Mesenchymal stem cell (in vitro differentiated cells and primary cell): Measurements from ENCODE around the gene SPNS3.

Source experiments
- DNase-seq: peaks from one replicate; pipeline ENCODE4 v3.0.0-alpha.2; 2013
- H2AFZ ChIP-seq: one replicate; pipeline ENCODE4 v1.6.1; 2013; ENCODE audit warnings: low read depth, mild to moderate bottlenecking, control low read depth, inconsistent platforms, low read length, moderate library complexity
- H2AK5ac ChIP-seq: 2 replicates; pipeline ENCODE4 v1.6.1; 2013; ENCODE audit warnings: low read length, moderate library complexity, mild to moderate bottlenecking, inconsistent platforms; ENCODE audit not compliant: severe bottlenecking
- H2BK120ac ChIP-seq: one replicate; pipeline ENCODE4 v1.6.1; 2013; ENCODE audit warnings: low read depth, mild to moderate bottlenecking, inconsistent platforms, low read length, moderate library complexity
- H2BK12ac ChIP-seq, 2 experiments: one replicate each; pipeline ENCODE4 v1.6.1; 2013; ENCODE audit warnings: inconsistent platforms in 2 of 2, low read length in 2 of 2, mild to moderate bottlenecking in 2 of 2, moderate library complexity in 2 of 2, control low read depth in 1 of 2
- H2BK15ac ChIP-seq: one replicate; pipeline ENCODE4 v1.6.1; 2013; ENCODE audit warnings: mild to moderate bottlenecking, low read depth, inconsistent platforms; ENCODE audit not compliant: poor library complexity, severe bottlenecking
- H2BK5ac ChIP-seq: 2 replicates; pipeline ENCODE4 v1.6.1; 2013; ENCODE audit warnings: low read depth, mild to moderate bottlenecking, low read length, control low read depth, inconsistent platforms; ENCODE audit not compliant: poor library complexity, severe bottlenecking
- H3K14ac ChIP-seq, 2 experiments: one replicate each; pipeline ENCODE4 v1.6.1; 2013; ENCODE audit warnings: inconsistent platforms in 2 of 2, low read length in 2 of 2, control low read depth in 1 of 2, mild to moderate bottlenecking in 1 of 2, moderate library complexity in 1 of 2
- H3K18ac ChIP-seq, 2 experiments: one replicate each; pipeline ENCODE4 v1.6.1; 2013; ENCODE audit warnings: inconsistent platforms in 2 of 2, low read length in 2 of 2, control low read depth in 1 of 2, low read depth in 1 of 2, mild to moderate bottlenecking in 1 of 2
- H3K23ac ChIP-seq, 2 experiments: one replicate each; pipeline ENCODE4 v1.6.1; 2013; ENCODE audit warnings: inconsistent platforms in 2 of 2, low read length in 2 of 2, mild to moderate bottlenecking in 2 of 2, moderate library complexity in 2 of 2, control low read depth in 1 of 2
- H3K27ac ChIP-seq: 2 replicates; pipeline ENCODE4 v1.5.1; 2013; ENCODE audit warnings: mild to moderate bottlenecking, moderate library complexity, low read length, control low read depth, inconsistent platforms; ENCODE audit not compliant: poor library complexity, severe bottlenecking
- H3K27me3 ChIP-seq, 2 experiments: 2 replicates each; pipeline versions ENCODE4 v1.6.1 to v1.7.0; 2013; ENCODE audit warnings: low read length in 2 of 2, mild to moderate bottlenecking in 2 of 2, moderate library complexity in 2 of 2, control low read depth in 1 of 2, inconsistent platforms in 1 of 2; ENCODE audit not compliant: control insufficient read depth in 1 of 2, insufficient read depth in 1 of 2
- H3K36me3 ChIP-seq, 2 experiments: 2 replicates each; pipeline versions ENCODE4 v1.6.1 to v1.7.0; 2013; ENCODE audit warnings: low read length in 2 of 2, control low read depth in 1 of 2, inconsistent platforms in 1 of 2, low read depth in 1 of 2, mild to moderate bottlenecking in 1 of 2; ENCODE audit not compliant: insufficient read depth in 2 of 2, control insufficient read depth in 1 of 2
- H3K4ac ChIP-seq, 2 experiments: one replicate each; pipeline ENCODE4 v1.6.1; 2013; ENCODE audit warnings: inconsistent platforms in 2 of 2, low read length in 2 of 2, mild to moderate bottlenecking in 2 of 2, moderate library complexity in 2 of 2, control low read depth in 1 of 2, low read depth in 1 of 2
- H3K4me1 ChIP-seq: 2 replicates; pipeline ENCODE4 v1.6.1; 2013; ENCODE audit warnings: low read depth, low read length, control low read depth; ENCODE audit not compliant: control insufficient read depth, insufficient read depth
- H3K4me2 ChIP-seq: 2 replicates; pipeline ENCODE4 v1.6.1; 2013; ENCODE audit warnings: low read length, mild to moderate bottlenecking, inconsistent platforms; ENCODE audit not compliant: poor library complexity, severe bottlenecking
- H3K4me3 ChIP-seq, 2 experiments: 2 replicates each; pipeline versions ENCODE4 v1.5.1 to v1.7.0; 2013; ENCODE audit warnings: low read length in 2 of 2, mild to moderate bottlenecking in 2 of 2, control low read depth in 1 of 2, low read depth in 1 of 2; ENCODE audit not compliant: insufficient read depth in 1 of 2
- H3K79me1 ChIP-seq: replicated peaks from 2 replicates; pipeline ENCODE4 v1.6.1; 2013; ENCODE audit warnings: mild to moderate bottlenecking, control low read depth, low read length, inconsistent platforms; ENCODE audit not compliant: poor library complexity, severe bottlenecking
- H3K9ac ChIP-seq: 2 replicates; pipeline ENCODE4 v1.7.0; 2013; ENCODE audit warnings: mild to moderate bottlenecking, low read length, moderate library complexity
- H3K9me3 ChIP-seq: 2 replicates; pipeline ENCODE4 v1.7.0; 2013; ENCODE audit warnings: mild to moderate bottlenecking, low read length; ENCODE audit not compliant: control insufficient read depth
- H4K8ac ChIP-seq: one replicate; pipeline ENCODE4 v1.6.1; 2013; ENCODE audit warnings: inconsistent platforms, mild to moderate bottlenecking, low read length, moderate library complexity
- H4K91ac ChIP-seq: one replicate; pipeline ENCODE4 v1.6.1; 2013; ENCODE audit warnings: mild to moderate bottlenecking, low read length, inconsistent platforms
- WGBS: methylation state at CpG from one replicate; pipeline ENCODE4 v1.1.7; 2013; ENCODE audit warnings: mixed read lengths; 5-methylcytosine and 5-hydroxymethylcytosine counted together

The SPNS3 gene

GRCh38 chr17:4460661-4461060 is 26.9 kb downstream of the SPNS3 start:
- no peak overlapping the region for H3K14ac ChIP-seq
- H4K91ac ChIP-seq, result no peak overlapping the region
- no peak for DNase-seq
- H2BK5ac ChIP-seq, result no peak overlapping the region
- no peaks in the 10 kb centered on the region for H3K36me3 ChIP-seq
- no peak overlapping the region for H3K9ac ChIP-seq
- H3K4ac ChIP-seq, result no peak overlapping the region
- peaks cover 2 to 3% of the 10 kb centered on the region in 2 experiments for H3K27me3 ChIP-seq
- no peak overlapping the region for H3K4me2 ChIP-seq
- H2BK15ac ChIP-seq, result no peak overlapping the region
- no peak overlapping the region for H2AFZ ChIP-seq
- H3K4me3 ChIP-seq, result no peak overlapping the region
- H2BK12ac ChIP-seq, result no peak overlapping the region
- H3K23ac ChIP-seq, result no peak overlapping the region
- H2AK5ac ChIP-seq, result no peak overlapping the region
- no peak overlapping the region for H2BK120ac ChIP-seq
- H4K8ac ChIP-seq, result no peak overlapping the region
- H3K9me3 ChIP-seq, result peaks cover 9% of the 10 kb centered on the region
- WGBS, result 78% methylated on average over 4 of the region's 5 CpGs
- no peak overlapping the region for H3K27ac ChIP-seq
- no peak overlapping the region for H3K18ac ChIP-seq
- H3K4me1 ChIP-seq, result no peaks in the 10 kb centered on the region
- no peaks in the 10 kb centered on the region for H3K79me1 ChIP-seq

GRCh38 chr17:4463818-4464476 is 30.2 kb downstream of the SPNS3 start:
- Histone ChIP-seq H3K4me2 (no peak overlapping the region), H3K23ac (no peak overlapping the region), H2BK120ac (no peak overlapping the region), H2BK12ac (no peak overlapping the region), H2BK15ac (no peak overlapping the region), H3K14ac (no peak overlapping the region), H3K9me3 (peaks cover 9% of the 10 kb centered on the region), H2AK5ac (no peak overlapping the region), H4K91ac (no peak overlapping the region), H3K36me3 (no peaks in the 10 kb centered on the region), H4K8ac (no peak overlapping the region), H2AFZ (no peak overlapping the region), H3K27me3 (peaks cover 0 to 19% of the 10 kb centered on the region in 2 experiments), H3K4me1 (no peaks in the 10 kb centered on the region), H3K9ac (no peak overlapping the region), H3K4ac (no peak overlapping the region), H3K18ac (no peak overlapping the region), H3K79me1 (no peaks in the 10 kb centered on the region), H3K27ac (no peak overlapping the region), H3K4me3 (no peak overlapping the region), H2BK5ac (no peak overlapping the region)
- 79% methylated on average over 10 of the region's 10 CpGs for WGBS
- DNase-seq, result no peak

GRCh38 chr17:4465786-4466185 is 32.0 kb downstream of the SPNS3 start:
- H3K18ac ChIP-seq, result no peak overlapping the region
- H3K9me3 ChIP-seq, result peaks cover 3% of the 10 kb centered on the region
- H2AFZ ChIP-seq, result no peak overlapping the region
- no peak for DNase-seq
- H3K23ac ChIP-seq, result no peak overlapping the region
- no peaks in the 10 kb centered on the region for H3K36me3 ChIP-seq
- no peak overlapping the region for H3K4ac ChIP-seq
- H3K4me3 ChIP-seq, result no peak overlapping the region
- no peak overlapping the region for H2BK12ac ChIP-seq
- H3K4me2 ChIP-seq, result no peak overlapping the region
- H3K27ac ChIP-seq, result no peak overlapping the region
- no peak overlapping the region for H2BK15ac ChIP-seq
- H2AK5ac ChIP-seq, result no peak overlapping the region
- WGBS, result 96% methylated on average over 7 of the region's 8 CpGs
- no peaks in the 10 kb centered on the region for H3K79me1 ChIP-seq
- peaks cover 0 to 23% of the 10 kb centered on the region in 2 experiments for H3K27me3 ChIP-seq
- H3K9ac ChIP-seq, result no peak overlapping the region
- H4K91ac ChIP-seq, result no peak overlapping the region
- H2BK120ac ChIP-seq, result no peak overlapping the region
- no peaks in the 10 kb centered on the region for H3K4me1 ChIP-seq
- H3K14ac ChIP-seq, result peak overlapping the region in 1 of 2 experiments; percentile 12
- H2BK5ac ChIP-seq, result no peak overlapping the region
- H4K8ac ChIP-seq, result no peak overlapping the region

- no peak overlapping the region for H2AK5ac ChIP-seq
- H3K14ac ChIP-seq, result no peak overlapping the region
- H3K23ac ChIP-seq, result no peak overlapping the region
- H3K4me1 ChIP-seq, result no peaks in the 10 kb centered on the region
- H2BK5ac ChIP-seq, result no peak overlapping the region
- H3K4ac ChIP-seq, result no peak overlapping the region
- peaks cover 3 to 26% of the 10 kb centered on the region in 2 experiments for H3K27me3 ChIP-seq
- H2BK120ac ChIP-seq, result no peak overlapping the region
- no peak overlapping the region for H2BK15ac ChIP-seq
- no peak overlapping the region for H3K27ac ChIP-seq
- H3K18ac ChIP-seq, result no peak overlapping the region
- H3K9ac ChIP-seq, result no peak overlapping the region
- WGBS, result 80% methylated on average over 7 of the region's 7 CpGs
- DNase-seq, result no peak
- H3K9me3 ChIP-seq, result no peaks in the 10 kb centered on the region
- no peaks in the 10 kb centered on the region for H3K79me1 ChIP-seq
- H2BK12ac ChIP-seq, result no peak overlapping the region
- no peak overlapping the region for H3K4me2 ChIP-seq
- H4K8ac ChIP-seq, result no peak overlapping the region
- H3K36me3 ChIP-seq, result no peaks in the 10 kb centered on the region
- H3K4me3 ChIP-seq, result no peak overlapping the region
- no peak overlapping the region for H2AFZ ChIP-seq
- H4K91ac ChIP-seq, result no peak overlapping the region
Measured at GRCh38 chr17:4467287-4467686, 33.5 kb downstream of the SPNS3 start.
